ENCODE data around the gene GABRD. TPM values are rescaled to one million over a fixed set of nuclear protein-coding genes. Genes with fewer than 3 reads are reported as not detected.

GABRD gene
- total and polyA plus RNA-seq, 10 of the 15 experiments (the other 5 are each of a cell fraction or from before 2014, with no cell fraction given): not detected

GRCh38 chr1:2079396-2080085 lies 60.4 kb downstream of the GABRD start:
- intact Hi-C loops (cut with micrococcal nuclease; ENCODE audit: unreplicated experiment): no loop called here
- no peak overlapping the region for H2AFZ ChIP-seq (ENCODE audit: control insufficient read depth, low read depth, low read length)
- ChIA-PET RAD21 (ENCODE audit: unreplicated experiment) (no interaction called here), POLR2A (no interaction called here), CTCF (no interaction called here), SMC1A (ENCODE audit: uncharacterized antibody, unreplicated experiment) (no interaction called here)
- H3K9ac ChIP-seq (ENCODE audit: control insufficient read depth, insufficient read depth, low read length): no peak overlapping the region
- no TSS peak for BruUV-seq (replicated peaks)
- peaks cover 4% of the 10 kb centered on the region; the same call in 1 of the 3 replicates for H3K9me3 ChIP-seq (replicated peaks; ENCODE audit: control insufficient read depth, insufficient read depth, low read length)
- no peaks in the 10 kb centered on the region for H3K79me2 ChIP-seq (ENCODE audit: control insufficient read depth, insufficient read depth, low read length)
- DNase-seq (ENCODE audit: low read depth, low spot score) (no peak), ATAC-seq (no peak), FAIRE-seq (no peak)
- in situ Hi-C loops (cut with MboI): no loop called here
- no peak overlapping the region for H3K4me2 ChIP-seq (ENCODE audit: control insufficient read depth, insufficient read depth)
- no peaks in the 10 kb centered on the region for H4K20me1 ChIP-seq (ENCODE audit: control insufficient read depth, insufficient read depth)
- no peaks in the 10 kb centered on the region for H3K27me3 ChIP-seq (replicated peaks in 1 of 2; ENCODE audit: control insufficient read depth in 2 of 2, insufficient read depth in 2 of 2, low read length in 1 of 2)
- no peaks in the 10 kb centered on the region for H3K36me3 ChIP-seq (ENCODE audit: control insufficient read depth in 2 of 2, insufficient read depth in 2 of 2, low read length in 1 of 2)
- WGBS (ENCODE audit: insufficient coverage, insufficient replicate concordance, low lambda C conversion rate, missing lambda C conversion rate): 90% methylated on average over 26 of the region's 28 CpGs
- no peak overlapping the region for H3K4me3 ChIP-seq
- H3K27ac ChIP-seq (ENCODE audit: control insufficient read depth, insufficient read depth): no peak overlapping the region
- TF ChIP-seq, protein P1, sequence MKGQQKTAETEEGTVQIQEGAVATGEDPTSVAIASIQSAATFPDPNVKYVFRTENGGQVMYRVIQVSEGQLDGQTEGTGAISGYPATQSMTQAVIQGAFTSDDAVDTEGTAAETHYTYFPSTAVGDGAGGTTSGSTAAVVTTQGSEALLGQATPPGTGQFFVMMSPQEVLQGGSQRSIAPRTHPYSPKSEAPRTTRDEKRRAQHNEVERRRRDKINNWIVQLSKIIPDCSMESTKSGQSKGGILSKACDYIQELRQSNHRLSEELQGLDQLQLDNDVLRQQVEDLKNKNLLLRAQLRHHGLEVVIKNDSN (IDR thresholded peaks at IDR 0.05; ENCODE audit: borderline replicate concordance, extremely low read length, insufficient read depth, low read depth, low read length): peak; percentile 8
- TF ChIP-seq BRCA1 (IDR thresholded peaks at IDR 0.05; ENCODE audit: low read depth, low read length) (no peak), EZH2 (IDR thresholded peaks at IDR 0.05; ENCODE audit: borderline replicate concordance, control insufficient read depth, low read depth, low read length) (no peak), CHD2 (IDR thresholded peaks at IDR 0.05; ENCODE audit: borderline replicate concordance, low read depth, low read length) (no peak), ZNF24 (IDR thresholded peaks at IDR 0.05) (no peak), CHD4 (IDR thresholded peaks at IDR 0.05) (no peak), BMI1 (IDR thresholded peaks at IDR 0.05; ENCODE audit: borderline replicate concordance) (no peak)
- no peaks in the 10 kb centered on the region for H3K4me1 ChIP-seq (ENCODE audit: control insufficient read depth, insufficient read depth, low read length)

Data from GM12878 (cell line).